ENCODE measurements around the gene APOL3. TPM values are rescaled to one million over a fixed set of nuclear protein-coding genes. Genes with fewer than 3 reads are reported as not detected.
A peak's percentile ranks its signal among the peaks of the same experiment; 100 is the strongest.

APOL3 gene
- total and polyA plus RNA-seq, 2 of the 13 experiments (the other 11 are each of a cell fraction or from before 2014, with no cell fraction given): 3.8 to 5.4 TPM

GRCh38 chr22:36117053-36117554 lies 43.5 kb downstream of the APOL3 start:
- H3K9ac ChIP-seq (ENCODE audit: insufficient read depth, low read depth, low read length): no peak overlapping the region
- no peak overlapping the region for H2AFZ ChIP-seq (ENCODE audit: low read length)
- H3K4me3 ChIP-seq (replicated peaks in 1 of 3; ENCODE audit: insufficient read depth in 1 of 3, low read depth in 2 of 3, low read length in 3 of 3): no peak overlapping the region; a peak in 1 of 6 replicates
- 19% methylated on average over 4 of the region's 9 CpGs for WGBS (ENCODE audit: low lambda C conversion rate)
- H3K4me1 ChIP-seq (ENCODE audit: insufficient read depth, low read length): peaks cover 18% of the 10 kb centered on the region
- H3K36me3 ChIP-seq (replicated peaks in 1 of 2; ENCODE audit: control insufficient read depth in 1 of 2, insufficient read depth in 2 of 2, low read length in 2 of 2): no peaks in the 10 kb centered on the region
- ATAC-seq (peak; percentile 43), FAIRE-seq (no peak), DNase-seq (ENCODE audit: low spot score) (no peak)
- CTCF ChIA-PET (ENCODE audit: low intra/inter-chr PET ratio, low total read pairs): no interaction called here
- no peak overlapping the region for H3K27ac ChIP-seq (ENCODE audit: extremely low read length, insufficient read depth, low read length)
- in situ Hi-C loops (cut with HindIII; ENCODE audit: extremely low pct_ligation_motif_present, low pct_unique_long_range_greater_than_20kb): loop anchor here (25.0 kb wide), 1 partner anchor 380 kb away; no protein-coding TSS in a partner anchor
- no peaks in the 10 kb centered on the region for H3K27me3 ChIP-seq (ENCODE audit: control insufficient read depth in 1 of 2, insufficient read depth in 2 of 2, low read length in 2 of 2)
- no TSS peak for BruUV-seq (replicated peaks)
- 0 out of 2 replicates have a peak overlapping the region, but pooled peaks have one; percentile 15 for H3K4me2 ChIP-seq (ENCODE audit: low read depth, low read length)
- H3K9me3 ChIP-seq (ENCODE audit: low read length): no peaks in the 10 kb centered on the region
- TF ChIP-seq MAFF (IDR thresholded peaks at IDR 0.05; ENCODE audit: low read depth, low read length) (peak; percentile 75), ZFY (CRISPR knock-in tag; IDR thresholded peaks at IDR 0.05) (0 out of 2 replicates have a peak, but pooled peaks have one; percentile 13), HNF4A (CRISPR knock-in tag; IDR thresholded peaks at IDR 0.05) (peak; percentile 29; the same call in 1 of the 2 replicates), MAFK (conservative IDR thresholded peaks at IDR 0.05 in 1 of 2, IDR thresholded peaks at IDR 0.05 in 1 of 2; ENCODE audit: low read length in 2 of 2) (peak; percentile 83 to 90), IKZF1 (IDR thresholded peaks at IDR 0.05) (no peak), SNAPC5 (CRISPR knock-in tag; IDR thresholded peaks at IDR 0.05; ENCODE audit: borderline replicate concordance) (no peak), RORA (CRISPR knock-in tag; IDR thresholded peaks at IDR 0.05) (peak; percentile 46; the same call in 1 of the 2 replicates)
- H3K79me2 ChIP-seq (ENCODE audit: insufficient read depth, low read length): no peaks in the 10 kb centered on the region
- H4K20me1 ChIP-seq (ENCODE audit: insufficient read depth, low read length): no peaks in the 10 kb centered on the region
- intact Hi-C loops (cut with micrococcal nuclease; ENCODE audit: unreplicated experiment): no loop called here
- POLR2A ChIA-PET: no interaction called here

GRCh38 chr22:36116127-36116526 lies 44.4 kb downstream of the APOL3 start:
- Histone ChIP-seq H4K20me1 (ENCODE audit: insufficient read depth, low read length) (no peaks in the 10 kb centered on the region), H2AFZ (ENCODE audit: low read length) (no peak overlapping the region), H3K79me2 (ENCODE audit: insufficient read depth, low read length) (no peaks in the 10 kb centered on the region), H3K9ac (ENCODE audit: insufficient read depth, low read depth, low read length) (no peak overlapping the region), H3K36me3 (replicated peaks in 1 of 2; ENCODE audit: control insufficient read depth in 1 of 2, insufficient read depth in 2 of 2, low read length in 2 of 2) (no peaks in the 10 kb centered on the region), H3K9me3 (ENCODE audit: low read length) (no peaks in the 10 kb centered on the region), H3K4me1 (ENCODE audit: insufficient read depth, low read length) (peaks cover 18% of the 10 kb centered on the region), H3K27me3 (ENCODE audit: control insufficient read depth in 1 of 2, insufficient read depth in 2 of 2, low read length in 2 of 2) (0 out of 5 replicates have a peak, but pooled peaks cover 0 to 4% of the 10 kb centered on the region in 2 experiments), H3K4me2 (ENCODE audit: low read depth, low read length) (no peak overlapping the region), H3K4me3 (replicated peaks in 1 of 3; ENCODE audit: insufficient read depth in 1 of 3, low read depth in 2 of 3, low read length in 3 of 3) (no peak overlapping the region), H3K27ac (ENCODE audit: extremely low read length, insufficient read depth, low read length) (no peak overlapping the region)
- ATAC-seq (no peak), FAIRE-seq (no peak), DNase-seq (ENCODE audit: low spot score) (no peak)
- BruUV-seq (replicated peaks): no TSS peak
- in situ Hi-C loops (cut with HindIII; ENCODE audit: extremely low pct_ligation_motif_present, low pct_unique_long_range_greater_than_20kb) (loop anchor here (25.0 kb wide), 1 partner anchor 379 kb away; no protein-coding TSS in a partner anchor), intact Hi-C loops (cut with micrococcal nuclease; ENCODE audit: unreplicated experiment) (no loop called here)
- 32% methylated on average over 2 of the region's 2 CpGs for WGBS (ENCODE audit: low lambda C conversion rate)
- ChIA-PET CTCF (ENCODE audit: low intra/inter-chr PET ratio, low total read pairs) (no interaction called here), POLR2A (no interaction called here)
- TF ChIP-seq CEBPG (CRISPR knock-in tag; IDR thresholded peaks at IDR 0.05) (peak; percentile 33; the same call in 1 of the 2 replicates), CEBPB (IDR thresholded peaks at IDR 0.05; ENCODE audit: borderline replicate concordance, low read depth, low read length) (peak; percentile 35; the same call in 1 of the 2 replicates), RBAK (CRISPR knock-in tag; IDR thresholded peaks at IDR 0.05) (0 out of 2 replicates have a peak, but pooled peaks have one; percentile 32), NFE2 (CRISPR knock-in tag; IDR thresholded peaks at IDR 0.05) (no peak), ZNF12 (CRISPR knock-in tag; IDR thresholded peaks at IDR 0.05) (0 out of 2 replicates have a peak, but pooled peaks have one; percentile 54), MED1 (CRISPR knock-in tag; IDR thresholded peaks at IDR 0.05) (no peak), WIZ (CRISPR knock-in tag; IDR thresholded peaks at IDR 0.05) (no peak)

Measured in HepG2 (cell line).